GM18868 (cell line): ENCODE data around the gene ABITRAM.
"Not testable (repeated sequence)": the region's sequence is repeated elsewhere in the genome, so short reads cannot be mapped to it uniquely, and the experiment has no call there.

Experiments
- ATAC-seq: cut with Tn5 transposase; IDR thresholded peaks from one replicate; pipeline ENCODE4 v1.9.1; 2021; ENCODE audit warnings: mild to moderate bottlenecking, moderate library complexity; ENCODE audit not compliant: unreplicated experiment

Gene ABITRAM

DNA sequence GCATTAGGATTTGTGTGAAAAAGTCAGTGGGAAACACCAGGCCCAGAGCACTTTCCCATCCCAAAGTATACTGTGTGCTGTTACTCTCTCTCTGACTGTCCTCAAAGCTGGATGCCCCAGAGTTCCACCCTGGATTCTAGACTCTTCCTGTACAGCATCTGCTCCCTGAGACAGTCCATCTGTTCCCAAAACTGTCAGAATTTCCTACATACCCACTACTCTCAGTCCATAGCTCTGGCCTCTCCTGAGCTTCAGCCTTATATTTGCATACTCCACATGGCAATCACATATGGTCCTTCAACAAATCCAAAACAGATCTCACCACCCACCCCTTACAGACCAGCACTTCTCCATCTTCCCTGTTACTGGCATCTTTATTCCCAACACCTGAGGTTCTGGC lies 9.7 kb upstream of the ABITRAM start:
- no peak for ATAC-seq

DNA sequence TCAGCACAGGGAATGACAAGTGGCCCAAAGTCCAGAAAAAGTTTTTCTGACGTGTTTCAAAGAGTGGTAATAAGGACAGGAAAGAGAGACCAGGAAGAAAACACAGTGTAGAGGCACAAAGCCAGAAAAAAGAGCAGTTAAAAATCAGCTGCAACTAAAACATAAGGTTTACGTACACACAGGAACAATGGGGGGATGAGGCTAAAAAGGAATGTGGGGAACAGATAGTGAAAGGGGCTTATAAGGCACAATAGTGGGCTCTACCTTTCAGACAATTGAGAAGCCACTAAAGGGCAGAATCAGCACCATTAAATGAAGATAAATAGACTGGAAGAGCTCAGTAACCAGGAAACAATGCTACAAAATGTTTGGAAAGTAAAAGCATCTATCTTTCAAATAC lies 5.8 kb upstream of the ABITRAM start:
- ATAC-seq: no peak

DNA sequence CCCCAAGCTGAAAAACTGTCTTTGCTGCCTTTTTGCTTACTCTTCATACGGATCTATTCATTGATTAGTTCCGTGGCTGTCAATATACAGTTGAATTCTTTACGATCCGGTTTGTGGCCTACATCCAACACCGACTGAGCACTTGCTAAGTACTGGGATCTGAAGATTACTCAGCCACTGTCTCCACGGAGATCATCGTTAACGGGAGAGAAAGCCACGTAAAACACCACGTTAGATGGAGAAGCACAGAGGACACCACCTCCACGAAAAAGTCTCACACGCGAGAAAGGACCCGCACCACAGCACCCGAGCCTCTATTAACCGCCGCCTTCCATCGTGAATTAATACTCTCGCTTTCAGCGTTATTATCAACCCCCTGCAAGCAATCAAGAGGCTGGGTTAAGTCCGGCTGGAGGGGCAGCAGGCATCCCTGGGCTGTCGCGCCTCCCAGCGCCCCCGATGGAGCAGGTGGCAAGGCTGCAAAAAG lies 926 bp upstream of the ABITRAM start:
- no peak for ATAC-seq

- peak; percentile 89 for ATAC-seq
Measured at GRCh38 chr9:108933718-108934322, 380 bp upstream of the ABITRAM start, which contains the start of gene ELP1. TSS of gene ELP1 (minus strand) at chr9:108934124. CDS start at chr9:108931146, 2,978 bp downstream.

GRCh38 chr9:108937561-108938305 lies 3.5 kb downstream of the ABITRAM start:
- ATAC-seq: no peak

DNA sequence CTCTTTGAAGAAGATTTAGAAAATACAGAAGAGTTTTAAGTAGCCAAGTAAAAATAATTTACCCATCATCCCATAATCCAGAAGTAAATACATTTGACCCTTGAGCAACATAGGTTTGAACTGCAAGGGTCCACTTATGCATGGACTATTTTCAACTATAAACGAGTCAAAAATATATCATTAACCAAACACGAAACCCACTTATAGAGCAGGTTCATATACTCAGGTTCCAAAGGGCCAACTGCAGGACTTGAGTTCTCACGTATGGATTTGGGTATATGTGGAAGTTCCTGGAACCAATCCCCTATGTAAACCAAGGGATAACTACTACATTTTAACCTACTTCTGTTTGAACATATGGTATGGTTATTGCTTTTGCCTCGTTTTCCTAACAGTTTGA lies 5.8 kb downstream of the ABITRAM start:
- ATAC-seq: no peak

GRCh38 chr9:108950168-108950567 lies 16.0 kb downstream of the ABITRAM start:
- ATAC-seq: no peak

- ATAC-seq: no peak
Measured at GRCh38 chr9:108951578-108951977, 17.4 kb downstream of the ABITRAM start.

DNA sequence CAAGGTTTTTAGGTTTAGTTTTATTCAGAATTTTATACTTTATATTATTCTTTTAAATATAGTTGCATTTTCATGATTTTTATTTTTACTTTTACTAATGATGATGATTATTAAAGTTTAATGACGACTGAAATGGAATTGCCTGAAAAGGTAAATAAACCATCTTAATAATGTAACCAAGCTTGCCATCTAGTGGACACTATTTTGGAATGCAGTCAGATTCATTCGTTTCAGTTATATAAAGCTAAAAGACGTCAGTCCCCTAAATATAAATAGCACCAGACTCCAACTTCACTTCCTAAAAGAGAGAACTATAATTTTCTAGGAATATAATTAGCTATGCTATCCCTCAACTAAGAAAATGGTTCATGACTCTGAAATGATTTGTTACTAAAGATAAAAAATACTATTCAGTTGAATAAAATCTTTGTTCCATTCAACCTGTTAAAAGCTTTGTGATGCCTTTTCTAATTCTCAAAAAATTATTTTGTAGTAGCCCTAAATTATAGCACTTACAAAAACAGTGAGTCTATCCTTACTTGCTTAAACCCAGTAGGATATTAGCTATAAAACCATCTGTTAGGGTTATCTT lies 19.9 kb downstream of the ABITRAM start:
- ATAC-seq: peak; percentile 63

DNA sequence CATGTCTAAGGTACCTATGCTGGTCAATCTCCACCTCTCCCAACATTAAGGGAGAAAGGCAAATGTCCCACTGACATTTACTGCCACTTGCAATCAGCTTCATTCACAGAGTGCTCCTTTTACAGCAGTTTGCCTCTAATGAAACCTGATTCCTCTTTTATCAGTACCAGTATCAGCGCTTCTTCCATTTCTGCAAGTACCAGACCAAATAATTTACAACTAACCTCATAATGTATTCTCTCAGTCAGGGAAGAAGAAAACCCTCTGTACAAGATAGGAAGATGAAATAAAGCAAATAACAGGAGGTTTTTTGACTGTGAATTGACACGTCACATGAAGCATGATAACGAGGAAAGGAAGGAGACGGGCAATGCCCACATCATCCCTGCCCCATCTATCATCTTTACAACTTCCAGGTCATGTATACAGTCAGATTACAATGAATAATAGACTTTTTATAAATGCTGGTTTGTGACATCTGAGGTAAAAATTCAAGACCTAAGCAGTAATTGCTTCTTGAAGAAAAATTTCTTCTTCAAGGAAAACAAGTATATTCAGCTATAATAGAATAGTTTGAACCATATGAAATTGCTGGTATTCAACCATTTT lies 21.9 kb downstream of the ABITRAM start:
- ATAC-seq: no peak

DNA sequence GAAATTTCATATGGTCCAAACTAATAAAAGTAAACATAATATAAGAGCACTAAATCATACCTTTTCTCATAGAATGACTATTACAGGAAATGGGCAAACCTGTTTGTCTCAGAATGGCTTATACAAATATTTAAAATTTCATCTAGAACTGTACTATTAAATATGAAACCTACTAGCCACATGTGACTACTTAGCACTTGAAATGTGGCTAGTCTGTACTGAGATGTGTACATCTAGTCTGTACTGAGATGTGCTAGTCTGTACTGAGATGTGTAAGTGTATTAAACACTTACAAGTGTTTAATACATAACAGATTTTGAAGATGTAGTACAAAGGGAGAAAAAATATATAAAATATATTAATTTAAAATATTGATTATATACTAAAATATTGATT lies 22.4 kb downstream of the ABITRAM start:
- peak; percentile 62 for ATAC-seq

GRCh38 chr9:108960331-108960730 lies 26.1 kb downstream of the ABITRAM start:
- no peak for ATAC-seq

DNA sequence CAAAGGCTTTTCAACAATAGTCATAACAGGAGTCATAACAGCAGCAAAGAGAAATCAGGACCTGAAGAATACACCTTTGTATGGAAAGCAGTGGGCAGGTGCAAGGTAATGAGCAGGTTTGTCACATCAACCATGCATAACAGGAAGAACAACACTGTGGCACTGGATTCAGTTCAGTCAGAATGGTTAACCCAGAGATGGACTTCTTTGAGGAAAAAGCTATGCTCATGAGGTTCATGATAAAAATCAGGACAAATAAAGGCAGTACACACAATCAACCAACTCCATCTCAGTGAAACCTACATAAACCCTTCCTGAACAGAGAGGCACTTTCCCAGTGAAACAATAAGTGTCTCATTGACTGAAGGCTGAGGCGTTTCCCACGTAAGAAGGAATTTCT lies 27.0 kb downstream of the ABITRAM start:
- ATAC-seq: no peak

DNA sequence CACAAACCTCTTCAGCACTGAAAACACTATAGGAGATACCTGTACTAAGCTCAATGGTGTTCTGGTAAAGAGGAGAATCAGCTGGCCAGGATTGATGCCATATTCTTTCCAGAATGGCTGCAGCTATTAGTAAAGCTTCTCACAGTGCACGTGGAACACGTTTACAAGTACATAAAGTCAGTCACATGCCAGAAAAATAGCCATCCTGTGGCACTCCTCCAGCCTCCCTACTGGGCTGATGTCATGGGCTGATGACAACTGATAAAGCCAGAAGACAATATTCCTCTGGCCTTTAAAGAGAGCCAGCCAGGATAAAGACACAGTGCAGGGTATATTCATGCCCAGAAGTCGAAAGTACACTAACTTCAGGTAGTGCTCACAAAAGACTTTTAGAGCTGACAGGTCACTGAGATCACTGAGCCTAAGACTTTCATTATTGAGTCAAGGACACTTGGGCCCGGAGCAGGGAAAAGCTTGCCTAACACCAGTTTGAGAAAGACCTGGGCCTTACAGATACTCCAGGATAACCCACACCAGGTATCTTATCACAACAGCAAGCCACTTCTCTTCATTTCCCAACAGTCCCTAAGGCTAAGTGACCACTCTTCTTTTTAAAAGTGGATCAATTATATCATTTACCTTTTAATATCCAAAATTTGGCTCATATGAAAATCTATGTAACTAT lies 29.4 kb downstream of the ABITRAM start:
- no peak for ATAC-seq

GRCh38 chr9:108967916-108968315 lies 33.7 kb downstream of the ABITRAM start:
- ATAC-seq: no peak

DNA sequence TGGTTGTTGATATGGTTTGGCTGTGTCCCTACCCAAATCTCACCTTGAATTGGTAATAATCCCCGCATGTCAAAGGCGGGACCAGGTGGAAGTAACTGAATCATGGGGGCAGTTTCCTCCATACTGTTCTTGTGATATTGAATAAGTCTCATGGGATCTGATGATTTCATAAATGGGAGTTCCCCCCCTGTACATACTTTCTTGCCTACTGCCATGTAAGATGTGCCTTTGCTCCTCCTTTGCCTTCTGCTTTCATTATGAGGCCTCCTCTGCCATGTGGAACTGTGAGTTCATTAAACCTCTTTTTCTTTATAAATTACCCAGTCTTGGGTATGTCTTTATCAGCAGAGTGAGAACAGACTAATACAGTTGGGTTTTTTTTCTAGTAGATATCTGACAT lies 37.2 kb downstream of the ABITRAM start:
- ATAC-seq: not testable (repeated sequence)

- ATAC-seq: no peak
Measured at GRCh38 chr9:108972186-108972585, 38.0 kb downstream of the ABITRAM start.

- ATAC-seq: no peak
Measured at GRCh38 chr9:108972626-108973209, 38.5 kb downstream of the ABITRAM start.

GRCh38 chr9:108973895-108974294 lies 39.7 kb downstream of the ABITRAM start:
- ATAC-seq: no peak

DNA sequence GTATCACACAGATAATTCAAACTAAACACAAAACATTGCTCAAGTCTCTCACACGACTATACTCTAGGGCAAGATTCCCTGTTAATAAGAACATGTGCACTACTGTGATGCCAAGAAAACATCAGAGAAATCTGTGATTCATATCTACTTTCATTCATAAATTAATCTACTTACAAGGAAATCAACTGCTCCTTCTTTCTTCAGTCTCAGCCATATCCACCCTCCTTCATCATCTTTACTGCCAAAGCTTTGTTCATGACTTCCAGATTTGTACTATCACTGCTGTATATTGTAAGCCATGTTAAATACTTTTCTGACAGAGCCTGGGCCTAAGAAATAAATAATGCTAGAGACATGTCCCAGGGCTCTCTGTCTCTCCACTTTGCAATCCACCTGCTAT lies 44.0 kb downstream of the ABITRAM start:
- no peak for ATAC-seq

- ATAC-seq: no peak
Measured at GRCh38 chr9:108980893-108981292, 46.7 kb downstream of the ABITRAM start.
